ENCODE data around the gene PAQR4.

Gene PAQR4

DNA sequence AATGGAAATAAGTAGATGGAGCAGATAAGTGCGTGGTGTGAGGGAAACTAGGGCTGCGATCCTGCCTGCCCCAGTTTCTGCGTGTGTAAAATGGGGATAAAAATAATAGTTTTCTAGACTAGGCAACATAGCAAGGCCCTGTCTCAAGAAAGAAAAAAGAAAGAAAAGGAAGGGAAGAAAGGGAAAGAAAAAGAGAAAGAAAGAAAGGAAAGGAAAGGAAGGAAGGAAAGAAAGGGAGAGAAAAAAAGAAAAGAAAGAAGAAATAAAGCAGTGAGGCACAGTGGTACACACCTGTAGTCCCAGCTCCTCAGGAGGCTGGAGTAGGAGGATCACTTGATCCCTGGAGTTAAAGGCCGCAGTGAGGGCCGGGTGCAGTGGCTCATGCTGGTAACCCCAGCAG is 13.3 kb downstream of the PAQR4 start:
- no peak for DNase-seq
- TF ChIP-seq, protein P1, sequence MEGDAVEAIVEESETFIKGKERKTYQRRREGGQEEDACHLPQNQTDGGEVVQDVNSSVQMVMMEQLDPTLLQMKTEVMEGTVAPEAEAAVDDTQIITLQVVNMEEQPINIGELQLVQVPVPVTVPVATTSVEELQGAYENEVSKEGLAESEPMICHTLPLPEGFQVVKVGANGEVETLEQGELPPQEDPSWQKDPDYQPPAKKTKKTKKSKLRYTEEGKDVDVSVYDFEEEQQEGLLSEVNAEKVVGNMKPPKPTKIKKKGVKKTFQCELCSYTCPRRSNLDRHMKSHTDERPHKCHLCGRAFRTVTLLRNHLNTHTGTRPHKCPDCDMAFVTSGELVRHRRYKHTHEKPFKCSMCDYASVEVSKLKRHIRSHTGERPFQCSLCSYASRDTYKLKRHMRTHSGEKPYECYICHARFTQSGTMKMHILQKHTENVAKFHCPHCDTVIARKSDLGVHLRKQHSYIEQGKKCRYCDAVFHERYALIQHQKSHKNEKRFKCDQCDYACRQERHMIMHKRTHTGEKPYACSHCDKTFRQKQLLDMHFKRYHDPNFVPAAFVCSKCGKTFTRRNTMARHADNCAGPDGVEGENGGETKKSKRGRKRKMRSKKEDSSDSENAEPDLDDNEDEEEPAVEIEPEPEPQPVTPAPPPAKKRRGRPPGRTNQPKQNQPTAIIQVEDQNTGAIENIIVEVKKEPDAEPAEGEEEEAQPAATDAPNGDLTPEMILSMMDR (IDR thresholded peaks at IDR 0.05; ENCODE audit: low read depth, low read length): no peak
- Histone ChIP-seq H3K36me3 (peaks cover 21% of the 10 kb centered on the region), H3K27ac (peak overlapping the region; percentile 81), H3K9me3 (ENCODE audit: severe bottlenecking) (no peaks in the 10 kb centered on the region), H3K4me3 (ENCODE audit: low read depth, low read length) (no peak overlapping the region), H3K27me3 (ENCODE audit: insufficient read depth, low read depth, severe bottlenecking) (no peaks in the 10 kb centered on the region)

GRCh38 chr16:2983706-2984136 is 14.6 kb downstream of the PAQR4 start:
- Histone ChIP-seq H3K9me3 (ENCODE audit: severe bottlenecking) (no peaks in the 10 kb centered on the region), H3K36me3 (peaks cover 9% of the 10 kb centered on the region), H3K27me3 (ENCODE audit: insufficient read depth, low read depth, severe bottlenecking) (no peaks in the 10 kb centered on the region), H3K27ac (peak overlapping the region; percentile 65), H3K4me3 (ENCODE audit: low read depth, low read length) (no peak overlapping the region; the same call in 1 of the 2 replicates)
- TF ChIP-seq, protein P1 (IDR thresholded peaks at IDR 0.05; ENCODE audit: low read depth, low read length): peak; percentile 85
- peak; percentile 86 for DNase-seq

GRCh38 chr16:2985462-2985861 is 16.3 kb downstream of the PAQR4 start:
- TF ChIP-seq, protein P1 (IDR thresholded peaks at IDR 0.05; ENCODE audit: low read depth, low read length): no peak
- Histone ChIP-seq H3K4me3 (ENCODE audit: low read depth, low read length) (no peak overlapping the region), H3K9me3 (ENCODE audit: severe bottlenecking) (no peaks in the 10 kb centered on the region), H3K36me3 (no peaks in the 10 kb centered on the region), H3K27me3 (ENCODE audit: insufficient read depth, low read depth, severe bottlenecking) (no peaks in the 10 kb centered on the region), H3K27ac (no peak overlapping the region)
- DNase-seq: no peak

DNA sequence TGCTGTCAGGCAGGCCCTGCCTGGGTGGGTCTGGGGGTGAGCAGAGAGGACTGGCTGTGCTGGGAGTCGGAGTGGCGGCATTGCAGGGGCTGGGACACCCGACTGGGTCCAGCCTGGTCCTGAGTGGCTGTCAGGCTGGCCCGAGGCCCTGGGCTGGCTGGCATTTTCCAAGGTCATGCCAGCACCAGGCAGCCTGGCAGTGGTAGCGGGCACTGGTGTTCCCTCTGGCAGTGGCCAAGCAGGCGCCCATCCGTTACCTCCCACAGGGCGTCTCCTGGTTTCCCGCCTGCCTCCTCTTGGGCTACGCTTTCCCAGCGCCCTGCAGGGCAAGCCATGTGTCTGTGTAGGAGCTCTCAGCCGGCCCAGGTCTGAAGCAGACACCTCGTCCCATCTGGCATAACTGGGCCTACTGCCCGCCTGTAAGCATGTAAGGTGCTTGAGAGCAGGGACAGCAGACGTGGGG is 16.8 kb downstream of the PAQR4 start:
- Histone ChIP-seq H3K4me3 (ENCODE audit: low read depth, low read length) (no peak overlapping the region), H3K27me3 (ENCODE audit: insufficient read depth, low read depth, severe bottlenecking) (no peaks in the 10 kb centered on the region), H3K27ac (peak overlapping the region; percentile 24; the same call in 1 of the 2 replicates), H3K9me3 (ENCODE audit: severe bottlenecking) (no peaks in the 10 kb centered on the region), H3K36me3 (no peaks in the 10 kb centered on the region)
- TF ChIP-seq, protein P1 (IDR thresholded peaks at IDR 0.05; ENCODE audit: low read depth, low read length): no peak
- DNase-seq: no peak

DNA sequence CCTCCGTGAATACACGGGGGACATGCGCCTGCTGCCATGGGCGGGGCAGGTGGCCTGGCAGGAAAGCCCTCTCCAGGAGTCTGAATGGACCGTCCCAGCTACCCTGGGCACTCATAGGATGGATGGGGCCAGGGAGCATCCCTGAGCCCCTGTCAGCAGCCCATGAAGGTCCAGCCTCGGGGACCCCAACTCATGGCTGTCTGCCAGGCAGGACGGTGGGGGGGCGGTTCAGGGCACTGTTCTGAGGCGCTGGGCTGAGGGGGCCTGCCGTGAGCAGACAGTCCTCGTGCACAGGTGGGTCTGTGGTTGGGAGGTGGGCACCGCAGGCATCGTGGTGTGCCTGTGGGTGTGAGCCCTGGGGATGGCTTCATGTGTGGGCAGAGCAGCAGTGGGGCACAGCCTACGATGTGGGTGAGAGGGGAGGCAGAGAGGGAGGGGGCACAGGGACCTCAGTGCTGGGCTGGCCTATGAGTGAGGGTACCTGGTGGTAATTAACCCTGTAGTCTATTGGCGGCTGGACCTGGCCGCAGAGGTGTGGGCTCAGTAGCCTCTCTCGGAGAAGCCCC is 17.6 kb downstream of the PAQR4 start:
- no peaks in the 10 kb centered on the region for H3K9me3 ChIP-seq (ENCODE audit: severe bottlenecking)
- no peak for DNase-seq
- no peaks in the 10 kb centered on the region for H3K36me3 ChIP-seq
- H3K27ac ChIP-seq: no peak overlapping the region
- H3K27me3 ChIP-seq (ENCODE audit: insufficient read depth, low read depth, severe bottlenecking): no peaks in the 10 kb centered on the region
- H3K4me3 ChIP-seq (ENCODE audit: low read depth, low read length): no peak overlapping the region
- TF ChIP-seq, protein P1 (IDR thresholded peaks at IDR 0.05; ENCODE audit: low read depth, low read length): no peak

- no peaks in the 10 kb centered on the region for H3K9me3 ChIP-seq (ENCODE audit: severe bottlenecking)
- no peak for DNase-seq
- H3K4me3 ChIP-seq (ENCODE audit: low read depth, low read length): no peak overlapping the region
- no peak overlapping the region for H3K27ac ChIP-seq
- H3K36me3 ChIP-seq: no peaks in the 10 kb centered on the region
- TF ChIP-seq, protein P1 (IDR thresholded peaks at IDR 0.05; ENCODE audit: low read depth, low read length): no peak
- H3K27me3 ChIP-seq (ENCODE audit: insufficient read depth, low read depth, severe bottlenecking): no peaks in the 10 kb centered on the region
Observed at GRCh38 chr16:2987286-2987685, 18.1 kb downstream of the PAQR4 start.
